HG03139 (cell line): ENCODE data around the gene SOD2.
"Not testable (repeated sequence)": the region's sequence is repeated elsewhere in the genome, so short reads cannot be mapped to it uniquely, and the experiment has no call there.

Experiments
- ATAC-seq: cut with Tn5 transposase; IDR thresholded peaks from one replicate; pipeline ENCODE4 v1.9.1; 2021; ENCODE audit not compliant: unreplicated experiment

The SOD2 gene

DNA sequence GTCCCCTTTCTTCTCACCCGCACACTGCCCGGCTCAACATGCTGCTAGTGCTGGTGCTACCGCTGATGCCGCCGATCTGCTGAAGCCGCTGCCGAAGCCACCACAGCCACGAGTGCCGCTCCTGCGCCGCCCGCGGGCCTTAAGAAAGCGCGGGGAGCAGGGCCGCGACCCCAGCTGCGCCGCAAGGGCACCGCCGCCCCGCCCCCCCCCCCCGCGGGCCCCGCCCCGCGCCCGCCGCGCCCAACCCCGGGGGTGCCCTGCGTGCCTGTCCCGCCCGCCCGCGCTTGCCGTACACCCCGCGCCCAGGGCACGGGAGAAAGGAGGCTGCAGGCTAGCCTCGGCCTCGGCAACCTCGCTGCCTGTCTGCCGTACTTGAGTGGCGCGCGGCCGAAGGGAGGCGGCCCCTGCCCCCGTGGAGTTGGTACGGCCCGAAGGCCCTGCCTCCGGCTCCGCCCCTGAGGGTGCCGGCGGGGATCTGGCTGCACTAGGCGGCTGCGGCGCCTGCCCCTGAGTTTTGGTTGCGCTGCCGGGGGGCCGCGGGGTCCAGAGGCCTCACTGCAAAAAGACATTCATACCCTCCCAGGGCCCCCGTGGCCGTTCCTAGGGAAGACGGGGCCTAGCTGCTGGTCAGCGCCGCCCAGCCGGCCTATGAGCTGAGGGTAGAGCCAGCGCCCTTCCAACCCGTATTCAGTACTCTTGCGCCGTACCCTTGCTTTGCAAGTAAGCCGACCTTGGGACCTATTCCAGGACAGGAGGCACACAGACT is at the start of gene SOD2:
Gene SOD2, minus strand, starts transcription at position 114 of the 766 bp plus-strand sequence. Its CDS starts 74 bp downstream, at position 40.
- ATAC-seq, result peak; percentile 65

DNA sequence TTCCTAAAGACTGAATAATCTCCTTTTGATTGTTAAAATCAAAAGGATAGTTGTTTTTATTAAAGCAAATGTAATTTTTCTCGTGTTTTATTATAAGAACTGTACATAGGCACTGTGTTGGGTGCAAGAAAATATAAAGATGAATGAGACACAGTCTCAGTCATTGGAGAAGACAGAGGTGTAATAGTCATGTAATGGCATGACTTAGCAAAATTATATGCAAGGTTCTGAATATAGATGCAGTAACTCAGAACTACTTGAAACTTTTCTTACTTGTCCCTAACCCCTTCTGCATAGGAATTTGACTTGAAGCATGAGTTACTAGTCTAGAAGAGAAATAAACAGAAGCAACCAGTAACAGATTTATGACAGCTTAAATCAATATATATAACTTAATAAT is 49.1 kb upstream of the SOD2 start:
- ATAC-seq, result no peak

DNA sequence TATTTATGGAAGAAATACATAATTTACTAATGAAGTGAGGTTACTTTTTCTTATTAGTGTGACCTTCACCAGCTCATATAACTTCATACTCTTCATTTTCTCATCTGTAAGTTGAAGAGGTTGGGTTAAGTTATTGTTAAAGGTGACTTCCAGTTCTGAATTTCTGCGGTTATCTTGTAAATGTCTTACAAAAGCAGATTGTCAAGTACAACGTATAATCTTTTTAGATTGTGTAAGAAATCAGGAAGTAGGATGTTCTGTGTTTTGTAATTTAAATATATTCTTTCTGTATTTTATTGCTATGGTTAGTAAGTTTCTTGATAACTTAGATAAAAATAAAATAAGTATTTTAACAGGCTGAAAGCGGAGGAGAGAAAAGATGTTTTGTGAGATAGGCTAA is 46.3 kb upstream of the SOD2 start:
- ATAC-seq, result no peak

DNA sequence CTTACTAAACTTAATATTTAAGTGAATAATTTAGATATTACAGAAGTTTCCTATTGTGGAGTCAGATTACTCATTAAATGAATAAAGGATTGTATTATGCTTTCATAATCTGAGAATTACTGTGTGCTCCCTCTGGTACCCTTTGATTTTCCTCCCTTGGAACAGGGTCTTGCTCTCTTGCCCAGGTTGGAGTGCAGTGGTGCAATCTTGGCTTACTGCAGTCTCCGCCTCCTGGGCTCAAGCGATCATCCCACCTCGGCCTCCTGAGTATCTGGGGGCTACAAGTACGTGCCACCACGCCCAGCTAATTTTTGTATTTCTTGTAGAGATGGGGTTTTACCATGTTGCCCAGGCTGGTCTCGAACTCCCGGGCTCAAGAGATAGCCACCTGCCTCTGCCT is 43.9 kb upstream of the SOD2 start:
- no peak for ATAC-seq

DNA sequence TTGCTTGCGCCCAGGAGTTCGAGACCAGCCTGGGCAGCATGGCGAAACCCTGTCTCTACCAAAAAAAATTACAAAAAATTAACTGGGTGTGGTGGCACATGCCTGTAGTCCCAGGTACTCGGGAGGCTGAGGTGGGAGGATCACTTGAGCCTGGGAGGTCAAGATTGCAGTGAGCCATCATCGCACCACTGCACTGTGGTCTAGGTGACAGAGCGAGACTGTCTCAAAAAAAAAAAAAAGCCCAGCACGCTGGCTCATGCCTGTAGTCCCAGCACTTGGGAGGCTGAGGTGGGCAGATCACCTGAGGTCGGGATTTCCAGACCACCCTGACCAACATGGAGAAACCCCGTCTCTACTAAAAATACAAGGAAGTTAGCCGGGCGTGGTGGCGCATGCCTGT is 40.4 kb upstream of the SOD2 start:
- ATAC-seq, result not testable (repeated sequence)

DNA sequence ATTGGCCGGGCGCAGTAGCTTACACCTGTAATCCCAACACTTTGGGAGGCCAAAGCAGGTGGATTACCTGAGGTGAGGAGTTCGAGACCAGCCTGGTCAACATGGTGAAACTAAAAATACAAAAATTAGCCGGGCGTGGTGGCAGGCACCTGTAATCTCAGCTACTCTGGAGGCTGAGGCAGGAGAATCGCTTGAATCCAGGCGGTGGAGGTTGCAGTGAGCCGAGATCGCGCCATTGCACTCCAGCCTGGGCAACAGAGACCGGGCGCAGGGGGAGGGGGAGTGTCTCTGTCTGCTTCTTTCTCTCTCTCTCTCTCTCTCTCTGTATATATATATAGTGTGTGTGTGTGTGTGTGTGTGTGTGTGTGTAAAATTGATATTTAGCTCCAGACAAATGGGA is 39.5 kb upstream of the SOD2 start:
- not testable (repeated sequence) for ATAC-seq

DNA sequence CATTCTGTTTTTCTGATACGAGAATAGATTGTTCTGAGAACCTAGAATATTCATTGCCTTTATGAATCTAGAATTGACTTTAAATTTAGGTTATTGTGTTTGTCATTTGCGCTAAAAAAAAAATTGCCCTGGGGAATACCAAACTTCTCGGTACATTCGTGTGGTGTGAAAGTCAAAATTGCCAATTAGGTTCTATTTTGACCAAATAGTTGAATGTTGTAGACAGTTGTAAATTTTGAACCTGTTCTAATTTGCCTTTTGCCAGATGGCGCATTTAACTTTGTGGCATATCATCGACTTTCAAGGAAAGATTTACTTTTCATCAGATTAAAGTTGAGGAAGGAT is 37.3 kb upstream of the SOD2 start:
- no peak for ATAC-seq

DNA sequence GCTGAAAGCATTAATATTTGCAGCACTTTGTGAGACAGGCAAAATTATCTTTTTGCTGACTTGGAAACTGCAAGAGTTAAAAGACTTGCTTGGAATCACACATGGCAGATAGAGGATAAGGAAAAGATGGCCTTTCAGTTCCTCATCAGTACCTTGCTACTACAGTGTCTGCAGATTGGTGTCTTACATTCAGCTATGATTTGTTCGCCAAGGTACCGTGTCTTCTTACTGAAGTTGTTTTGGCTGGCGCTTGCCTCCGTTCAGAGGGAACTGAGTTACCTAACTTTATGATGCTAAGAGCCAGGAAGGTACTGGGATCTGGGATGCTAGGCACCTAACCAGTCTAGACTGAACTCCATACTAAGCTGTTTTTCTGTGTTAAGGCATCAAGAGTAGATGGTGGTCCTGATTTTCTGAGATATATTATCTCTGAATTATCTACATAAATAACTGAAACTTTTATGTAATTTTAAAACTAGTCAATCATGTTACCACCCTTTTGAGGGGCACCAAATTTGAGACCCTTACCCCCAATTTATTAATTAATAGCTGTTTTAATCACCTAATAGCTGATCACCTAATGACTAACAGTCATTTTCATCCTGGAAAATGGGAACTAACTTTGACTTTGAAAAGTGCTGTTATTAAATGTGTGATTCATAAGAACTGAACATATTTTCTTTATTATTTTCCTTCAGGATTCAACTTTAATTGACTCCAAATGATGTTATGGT is 36.7 kb upstream of the SOD2 start:
- ATAC-seq, result no peak

DNA sequence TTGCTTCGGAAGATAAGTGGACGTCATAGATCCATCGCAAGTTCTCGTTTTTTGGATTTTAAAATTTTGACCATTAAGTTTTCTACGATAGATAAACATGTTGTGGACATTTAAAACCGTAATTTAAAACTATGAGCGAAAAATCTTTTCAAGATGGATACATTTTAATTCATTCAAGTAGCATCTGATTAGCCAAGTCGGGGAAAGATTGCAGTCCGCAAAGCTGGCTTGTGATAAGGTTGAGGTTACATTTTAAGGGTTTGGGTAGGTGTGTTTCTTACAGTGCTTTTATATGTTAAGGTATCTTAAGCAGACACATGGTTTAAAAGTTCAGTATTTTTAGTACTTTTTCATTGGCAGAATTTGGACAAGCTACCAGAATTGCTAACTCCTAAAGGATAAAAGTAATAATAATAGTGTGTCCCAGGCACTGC is 35.5 kb upstream of the SOD2 start:
- ATAC-seq, result no peak

DNA sequence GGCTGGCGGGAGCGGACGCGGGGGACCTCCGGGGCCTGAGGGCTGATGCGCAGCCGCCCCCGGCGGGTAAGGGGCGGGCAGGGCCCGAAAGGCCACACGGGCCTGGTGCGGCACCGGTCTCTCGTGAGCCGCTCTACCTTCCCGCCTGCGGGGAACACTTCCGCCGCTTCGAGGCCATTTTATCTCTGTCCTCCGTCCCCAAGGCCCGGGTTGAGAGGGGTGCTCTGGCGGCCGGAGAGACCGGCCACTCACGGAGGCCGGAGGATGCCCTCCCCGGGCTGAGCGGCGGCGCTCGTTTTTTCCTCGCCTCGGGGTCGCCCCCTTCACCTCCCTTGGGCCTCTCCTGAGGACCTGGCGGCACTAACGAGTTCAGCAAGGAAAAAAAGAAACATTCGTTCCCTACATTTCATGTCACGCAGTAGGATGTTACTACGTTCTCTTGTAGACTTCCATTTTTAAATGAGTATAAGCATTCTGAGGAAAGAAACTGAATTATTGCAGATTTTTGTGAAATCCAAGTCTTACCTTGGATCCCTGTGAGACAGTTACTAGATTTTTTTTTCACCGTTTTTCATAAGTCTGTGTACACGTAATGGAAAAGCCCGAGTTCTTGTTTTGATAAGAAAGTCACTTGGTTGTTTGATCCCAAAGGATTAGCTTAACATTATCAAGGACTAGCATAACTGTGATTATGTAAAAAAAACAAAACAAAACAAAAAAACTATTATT is 34.8 kb upstream of the SOD2 start:
- ATAC-seq, result peak; percentile 36

DNA sequence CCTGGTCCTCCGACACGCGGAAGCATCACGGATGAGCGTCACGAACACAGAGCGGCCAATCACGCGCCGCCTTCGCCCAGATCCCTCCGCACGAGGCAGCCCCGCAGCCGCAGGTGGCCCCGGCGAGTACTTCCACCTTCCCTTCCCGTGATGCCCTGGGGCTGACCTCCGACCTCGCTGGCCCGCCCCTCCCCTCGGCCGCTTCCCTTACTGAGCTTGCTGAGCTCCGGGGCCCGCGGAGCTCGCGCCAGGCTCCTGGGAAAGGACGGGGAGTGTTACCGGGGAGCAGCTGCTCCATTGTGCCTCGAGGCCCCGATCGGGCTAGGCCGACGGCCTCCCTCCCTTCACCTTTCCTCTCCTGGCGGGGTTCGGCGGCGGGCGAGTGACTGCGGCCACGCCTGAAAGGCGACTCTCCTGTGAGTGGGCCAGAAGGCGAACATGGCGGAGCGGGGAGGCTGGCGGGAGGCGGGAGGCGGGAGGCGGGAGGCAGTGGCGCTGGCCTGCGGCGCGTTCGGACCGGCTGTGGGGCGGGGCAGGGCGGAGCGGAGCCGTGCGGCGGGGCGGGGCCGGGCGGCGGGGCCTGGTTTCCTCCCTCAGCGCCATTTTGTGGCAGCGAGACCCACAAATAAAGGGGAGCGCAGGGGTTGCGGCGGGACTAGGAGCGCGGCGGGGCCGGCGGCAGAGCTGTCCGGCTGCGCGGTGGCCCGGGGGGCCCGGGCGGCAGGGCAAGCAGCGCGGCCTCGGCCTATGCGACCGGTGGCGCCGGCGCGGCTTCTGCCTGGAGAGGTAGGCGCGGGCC is 34.1 kb upstream of the SOD2 start, which contains the start of gene WTAP:
Gene WTAP, plus strand, starts transcription at position 589 of the 799 bp plus-strand sequence. CDS start 8,760 bp downstream, outside the sequence.
- ATAC-seq, result peak; percentile 75

DNA sequence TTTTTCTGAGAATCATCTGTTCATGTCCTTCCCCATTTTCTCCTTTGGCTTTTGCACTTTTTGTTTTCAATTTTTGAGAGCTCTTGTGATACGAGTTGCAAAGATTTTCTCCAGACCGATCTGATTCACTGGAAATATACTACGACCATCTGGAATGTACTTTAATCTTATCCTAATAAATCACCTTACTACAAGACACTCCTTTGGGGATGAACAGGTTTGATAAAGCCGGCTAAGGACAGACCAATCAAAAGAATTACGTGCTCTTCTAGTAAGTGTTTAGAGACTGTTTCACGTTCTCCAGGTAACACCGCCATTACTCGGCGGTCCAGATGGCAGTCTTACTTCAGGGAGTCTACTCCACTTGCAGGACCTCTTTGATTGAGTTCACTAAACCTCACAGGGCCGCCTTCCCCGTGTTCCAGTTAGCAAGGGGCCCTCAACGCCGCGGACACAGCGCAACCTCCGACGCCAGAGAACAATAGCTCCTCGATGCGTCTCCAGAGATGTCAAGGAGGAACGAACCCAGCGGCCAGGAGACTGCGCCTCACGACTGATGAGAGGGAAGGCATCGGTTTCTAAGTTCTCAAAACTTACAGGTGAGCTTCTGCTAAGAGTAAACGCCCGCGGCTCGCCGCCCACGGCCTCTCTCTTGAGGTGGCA is 33.3 kb upstream of the SOD2 start:
- no peak for ATAC-seq

DNA sequence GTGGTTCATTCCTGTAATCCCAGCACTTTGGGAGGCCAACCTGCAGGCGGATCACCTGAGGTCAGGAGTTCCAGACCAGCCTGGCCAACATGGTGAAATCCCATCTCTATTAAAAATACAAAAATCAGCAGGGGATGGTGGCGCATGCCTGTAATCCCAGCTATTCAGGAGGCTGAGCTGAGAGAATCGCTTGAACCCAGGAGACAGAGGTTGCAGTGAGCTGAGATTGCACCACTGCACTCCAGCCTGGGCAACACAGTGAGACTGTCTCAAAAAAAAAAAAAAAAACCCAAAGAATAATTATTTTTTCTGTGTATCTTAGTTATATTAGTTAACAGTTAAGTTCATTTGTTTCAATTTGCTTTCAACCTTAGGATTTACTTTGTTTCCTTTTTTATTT is 32.2 kb upstream of the SOD2 start:
- not testable (repeated sequence) for ATAC-seq

DNA sequence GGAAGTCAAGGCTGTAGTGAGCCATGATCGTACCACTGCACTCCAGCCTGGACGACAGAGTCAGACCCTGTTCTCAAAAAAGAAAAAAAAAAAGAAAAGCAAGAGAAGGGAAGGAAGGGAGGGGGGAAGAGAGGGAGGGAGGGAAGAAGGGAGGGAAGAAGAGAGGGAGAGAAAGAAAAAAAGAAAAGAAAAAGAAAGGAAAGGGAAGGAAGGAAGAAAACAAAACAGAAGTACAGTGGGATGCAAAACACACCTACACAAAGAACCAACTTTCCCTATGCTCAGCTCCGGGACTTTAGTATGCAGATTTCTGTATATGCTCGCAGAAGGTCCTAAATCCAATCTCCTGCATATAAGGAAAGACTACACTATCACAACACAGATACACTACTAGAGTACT is 31.7 kb upstream of the SOD2 start:
- ATAC-seq, result no peak

DNA sequence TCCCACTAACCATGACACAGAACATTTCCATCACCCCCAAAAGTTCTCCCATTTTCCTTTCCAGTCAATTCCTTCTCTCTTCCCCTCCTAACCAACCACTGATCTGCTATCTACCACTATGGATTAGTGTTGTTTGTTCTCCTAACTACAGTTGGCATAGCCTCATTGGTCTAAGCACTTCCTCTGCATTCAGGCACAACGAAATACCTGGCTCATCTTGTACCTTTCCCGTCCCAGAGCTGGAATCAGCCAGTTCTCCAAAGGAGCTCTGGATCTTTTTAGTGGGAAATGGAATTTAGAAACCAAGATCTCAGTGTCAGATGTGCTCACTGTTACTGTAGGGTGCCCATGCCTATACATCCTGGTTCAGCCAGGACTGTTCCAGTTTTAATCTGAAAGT is 30.2 kb upstream of the SOD2 start:
- no peak for ATAC-seq

DNA sequence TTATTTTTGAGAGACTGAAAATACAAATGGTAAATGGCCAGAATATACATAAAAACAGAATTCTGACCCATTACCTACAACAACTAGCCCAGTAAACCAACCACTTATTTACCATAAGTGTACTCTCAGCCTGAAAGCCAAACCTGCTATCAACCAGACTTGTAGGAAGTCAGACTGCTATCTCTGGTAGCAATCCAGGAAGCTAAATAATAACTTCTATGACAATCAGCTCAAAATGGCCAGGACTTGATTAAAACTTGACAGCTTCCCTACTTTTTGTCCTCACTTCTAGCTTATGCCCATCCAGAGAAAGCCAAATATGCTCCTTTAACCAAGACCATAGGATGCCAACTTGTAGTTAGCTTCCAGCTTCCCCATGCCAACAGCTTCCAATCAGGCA is 29.6 kb upstream of the SOD2 start:
- no peak for ATAC-seq

DNA sequence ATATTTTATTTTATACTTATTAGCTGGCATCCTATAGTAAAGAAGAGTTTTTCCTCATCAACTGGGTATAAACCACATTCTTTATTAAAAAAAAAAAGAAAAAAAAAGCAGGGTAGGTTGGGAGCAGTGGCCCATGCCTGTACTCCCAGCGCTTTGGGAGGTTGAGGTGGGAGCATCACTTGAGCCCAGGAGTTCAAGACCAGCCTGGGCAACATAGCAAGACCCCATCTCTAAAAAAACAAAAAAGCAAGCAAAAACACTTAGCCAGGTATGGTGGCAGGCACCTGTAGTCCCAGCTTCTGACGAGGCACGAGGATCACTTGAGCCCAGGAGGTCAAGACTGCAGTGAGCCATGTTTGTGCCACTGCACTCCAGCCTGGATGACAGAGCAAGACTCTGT is 28.9 kb upstream of the SOD2 start:
- not testable (repeated sequence) for ATAC-seq

DNA sequence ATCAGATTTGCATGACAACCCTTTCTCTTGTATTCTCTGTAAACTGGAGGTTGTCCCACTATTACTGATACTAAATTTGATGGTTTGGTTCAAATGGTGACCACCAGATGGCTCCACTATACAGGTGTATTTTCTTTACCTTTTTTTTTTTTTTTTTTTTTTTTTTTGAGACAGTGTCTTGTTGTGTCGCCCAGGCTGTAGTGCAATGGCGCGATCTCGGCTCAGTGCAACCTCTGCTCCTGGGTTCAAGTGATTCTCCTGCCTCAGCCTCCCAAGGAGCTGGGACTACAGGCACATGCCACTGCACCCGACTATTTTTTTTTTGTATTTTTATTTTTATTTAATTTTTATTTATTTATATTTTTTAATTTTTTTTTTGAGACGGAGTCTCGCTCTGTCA is 27.7 kb upstream of the SOD2 start:
- no peak for ATAC-seq

DNA sequence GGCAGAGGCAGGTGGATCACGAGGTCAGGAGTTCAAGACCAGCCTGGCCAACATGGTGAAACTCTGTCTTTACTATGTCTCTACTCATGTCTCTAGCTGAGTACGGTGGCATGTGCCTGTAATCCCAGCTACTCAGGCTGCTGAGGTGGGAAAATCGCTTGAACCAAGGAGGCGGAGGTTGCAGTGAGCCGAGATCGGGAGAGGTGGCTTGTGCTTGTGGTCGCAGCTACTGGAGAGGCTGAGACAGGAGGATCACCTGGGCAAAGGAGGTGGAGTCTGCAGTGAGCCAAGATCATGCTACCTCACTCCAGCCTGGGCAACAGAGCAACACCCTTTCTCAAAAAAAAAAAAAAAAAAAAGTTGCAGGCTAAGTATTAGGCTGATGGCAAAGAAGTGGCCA is 26.2 kb upstream of the SOD2 start:
- ATAC-seq, result no peak

DNA sequence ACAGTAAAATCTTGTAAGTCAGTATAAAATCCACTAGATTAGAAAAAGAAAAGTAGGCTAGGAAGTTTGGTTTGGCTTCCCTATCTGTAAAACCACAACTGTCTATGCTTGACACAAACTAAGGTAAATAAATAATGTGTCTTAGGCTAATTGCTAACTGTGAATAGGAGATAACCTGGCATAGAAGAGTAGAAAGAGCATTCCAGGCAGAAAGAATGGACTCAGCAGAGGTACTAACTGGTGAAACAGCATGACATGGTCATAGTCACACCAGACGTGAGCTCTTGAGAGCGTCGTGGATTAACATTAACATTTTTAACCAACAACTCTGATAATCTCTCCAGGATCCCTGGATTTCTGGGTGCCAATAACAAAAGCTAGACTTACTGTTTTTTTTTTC is 25.6 kb upstream of the SOD2 start:
- no peak for ATAC-seq
